ENCODE data around the gene PCDHB6. TPM values are rescaled to one million over a fixed set of nuclear protein-coding genes. Genes with fewer than 3 reads are reported as not detected.
A peak's percentile ranks its signal among the peaks of the same experiment; 100 is the strongest.
"Not testable (repeated sequence)": the region's sequence is repeated elsewhere in the genome, so short reads cannot be mapped to it uniquely, and the experiment has no call there.

The PCDHB6 gene
- total RNA-seq, 2 experiments from 2014 or later, result not detected

DNA sequence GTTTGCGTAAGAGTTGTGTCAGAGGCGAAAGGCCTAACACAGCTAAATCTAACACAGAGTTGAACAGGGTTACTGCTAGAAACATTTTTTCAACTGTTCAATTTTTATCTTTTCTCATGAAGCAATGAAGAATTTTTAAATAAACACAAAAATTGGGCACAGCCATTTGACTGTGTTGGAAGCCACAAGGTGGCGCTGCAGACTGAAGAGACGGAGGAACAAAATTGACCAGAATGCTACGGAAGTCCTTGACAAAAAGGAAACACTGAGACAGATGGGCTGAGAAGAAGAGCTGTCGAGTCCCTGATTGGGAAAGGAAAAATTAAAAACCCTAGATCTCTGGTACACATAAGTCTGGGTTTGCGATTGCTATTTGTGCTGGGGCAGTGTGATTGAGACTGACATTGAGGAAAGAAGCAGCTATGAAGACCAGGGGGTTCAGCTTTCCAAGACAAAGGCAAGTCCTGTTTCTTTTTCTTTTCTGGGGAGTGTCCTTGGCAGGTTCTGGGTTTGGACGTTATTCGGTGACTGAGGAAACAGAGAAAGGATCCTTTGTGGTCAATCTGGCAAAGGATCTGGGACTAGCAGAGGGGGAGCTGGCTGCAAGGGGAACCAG is 37.1 kb downstream of the PCDHB6 start, which contains the start of gene PCDHB9:
PCDHB9 (plus strand) TSS at position 265 of the 616 bp plus-strand sequence; CDS start at position 423, 158 bp downstream.
- Histone ChIP-seq H3K36me3 (ENCODE audit: insufficient read depth, low read length) (no peaks in the 10 kb centered on the region), H3K9me3 (ENCODE audit: control insufficient read depth in 1 of 2, insufficient read depth in 1 of 2, low read length in 2 of 2) (peaks cover 17 to 25% of the 10 kb centered on the region in 2 experiments), H3K4me1 (ENCODE audit: insufficient read depth, low read length) (peaks cover 4% of the 10 kb centered on the region), H3K27me3 (ENCODE audit: control insufficient read depth in 1 of 2, insufficient read depth in 2 of 2, low read length in 2 of 2) (peaks cover 11 to 28% of the 10 kb centered on the region in 2 experiments), H3K27ac (ENCODE audit: low read depth in 1 of 2, low read length in 2 of 2) (no peak within 1 kb of the TSS), H3K4me3 (ENCODE audit: low read length) (no peak within 1 kb of the TSS)
- POLR2A ChIA-PET, result no interaction called here
- no peak within 1 kb of the TSS for H3K27ac Mint-ChIP-seq
- intact Hi-C loops (cut with DNase I, micrococcal nuclease), result no loop called here
- TF ChIP-seq, protein P1, sequence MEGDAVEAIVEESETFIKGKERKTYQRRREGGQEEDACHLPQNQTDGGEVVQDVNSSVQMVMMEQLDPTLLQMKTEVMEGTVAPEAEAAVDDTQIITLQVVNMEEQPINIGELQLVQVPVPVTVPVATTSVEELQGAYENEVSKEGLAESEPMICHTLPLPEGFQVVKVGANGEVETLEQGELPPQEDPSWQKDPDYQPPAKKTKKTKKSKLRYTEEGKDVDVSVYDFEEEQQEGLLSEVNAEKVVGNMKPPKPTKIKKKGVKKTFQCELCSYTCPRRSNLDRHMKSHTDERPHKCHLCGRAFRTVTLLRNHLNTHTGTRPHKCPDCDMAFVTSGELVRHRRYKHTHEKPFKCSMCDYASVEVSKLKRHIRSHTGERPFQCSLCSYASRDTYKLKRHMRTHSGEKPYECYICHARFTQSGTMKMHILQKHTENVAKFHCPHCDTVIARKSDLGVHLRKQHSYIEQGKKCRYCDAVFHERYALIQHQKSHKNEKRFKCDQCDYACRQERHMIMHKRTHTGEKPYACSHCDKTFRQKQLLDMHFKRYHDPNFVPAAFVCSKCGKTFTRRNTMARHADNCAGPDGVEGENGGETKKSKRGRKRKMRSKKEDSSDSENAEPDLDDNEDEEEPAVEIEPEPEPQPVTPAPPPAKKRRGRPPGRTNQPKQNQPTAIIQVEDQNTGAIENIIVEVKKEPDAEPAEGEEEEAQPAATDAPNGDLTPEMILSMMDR (IDR thresholded peaks at IDR 0.05), result peak; percentile 21
- DNase-seq (peak in 5 of 14 experiments; percentile 7 to 53 (median 44)), ATAC-seq (ENCODE audit: poor library complexity) (no peak)
- H3K27me3 Mint-ChIP-seq, result peaks cover 83% of the 10 kb centered on the region
- CTCF ChIA-PET, result interaction anchor here (1.6 kb wide), 1 partner anchor 10 kb away, joined by 3 read pairs; no protein-coding TSS in a partner anchor
- peaks cover 18% of the 10 kb centered on the region for H3K36me3 Mint-ChIP-seq (ENCODE audit: low read depth)
- H3K4me3 Mint-ChIP-seq, result peak within 1 kb of the TSS; percentile 59
- H3K4me1 Mint-ChIP-seq (ENCODE audit: low read depth), result peaks cover 6% of the 10 kb centered on the region
- H3K9me3 Mint-ChIP-seq, result peaks cover 13% of the 10 kb centered on the region

DNA sequence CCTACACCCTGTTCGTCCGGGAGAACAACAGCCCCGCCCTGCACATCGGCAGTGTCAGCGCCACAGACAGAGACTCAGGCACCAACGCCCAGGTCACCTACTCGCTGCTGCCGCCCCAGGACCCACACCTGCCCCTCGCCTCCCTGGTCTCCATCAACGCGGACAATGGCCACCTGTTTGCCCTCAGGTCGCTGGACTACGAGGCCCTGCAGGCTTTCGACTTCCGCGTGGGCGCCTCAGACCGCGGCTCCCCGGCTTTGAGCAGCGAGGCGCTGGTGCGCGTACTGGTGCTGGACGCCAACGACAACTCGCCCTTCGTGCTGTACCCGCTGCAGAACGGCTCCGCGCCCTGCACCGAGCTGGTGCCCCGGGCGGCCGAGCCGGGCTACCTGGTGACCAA is 38.8 kb downstream of the PCDHB6 start:
- H3K27ac Mint-ChIP-seq; H3K36me3 ChIP-seq (ENCODE audit: insufficient read depth, low read length); intact Hi-C loops (cut with DNase I, micrococcal nuclease); H3K4me3 ChIP-seq (ENCODE audit: low read length); H3K4me1 Mint-ChIP-seq (ENCODE audit: low read depth); ATAC-seq (ENCODE audit: poor library complexity); H3K27ac ChIP-seq (ENCODE audit: low read depth in 1 of 2, low read length in 2 of 2); CTCF ChIA-PET; POLR2A ChIA-PET; H3K4me3 Mint-ChIP-seq; H3K4me1 ChIP-seq (ENCODE audit: insufficient read depth, low read length); H3K9me3 Mint-ChIP-seq; DNase-seq: not testable (repeated sequence)
- Mint-ChIP-seq H3K27me3 (peaks cover 83% of the 10 kb centered on the region), H3K36me3 (ENCODE audit: low read depth) (peaks cover 22% of the 10 kb centered on the region)
- Histone ChIP-seq H3K27me3 (ENCODE audit: control insufficient read depth in 1 of 2, insufficient read depth in 2 of 2, low read length in 2 of 2) (peaks cover 10 to 13% of the 10 kb centered on the region in 2 experiments), H3K9me3 (ENCODE audit: control insufficient read depth in 1 of 2, insufficient read depth in 1 of 2, low read length in 2 of 2) (peaks cover 4 to 24% of the 10 kb centered on the region in 2 experiments)

DNA sequence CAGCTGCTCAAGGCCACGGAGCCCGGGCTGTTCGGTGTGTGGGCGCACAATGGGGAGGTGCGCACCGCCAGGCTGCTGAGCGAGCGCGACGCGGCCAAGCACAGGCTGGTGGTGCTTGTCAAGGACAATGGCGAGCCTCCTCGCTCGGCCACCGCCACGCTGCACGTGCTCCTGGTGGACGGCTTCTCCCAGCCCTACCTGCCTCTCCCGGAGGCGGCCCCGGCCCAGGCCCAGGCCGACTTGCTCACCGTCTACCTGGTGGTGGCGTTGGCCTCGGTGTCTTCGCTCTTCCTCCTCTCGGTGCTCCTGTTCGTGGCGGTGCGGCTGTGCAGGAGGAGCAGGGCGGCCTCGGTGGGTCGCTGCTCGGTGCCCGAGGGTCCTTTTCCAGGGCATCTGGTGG is 39.3 kb downstream of the PCDHB6 start:
- POLR2A ChIA-PET; H3K4me3 Mint-ChIP-seq; H3K27ac ChIP-seq (ENCODE audit: low read depth in 1 of 2, low read length in 2 of 2); H3K4me1 Mint-ChIP-seq (ENCODE audit: low read depth); H3K36me3 ChIP-seq (ENCODE audit: insufficient read depth, low read length); H3K9me3 Mint-ChIP-seq; H3K4me3 ChIP-seq (ENCODE audit: low read length); CTCF ChIA-PET; H3K4me1 ChIP-seq (ENCODE audit: insufficient read depth, low read length); ATAC-seq (ENCODE audit: poor library complexity); H3K27ac Mint-ChIP-seq; DNase-seq; intact Hi-C loops (cut with DNase I, micrococcal nuclease): not testable (repeated sequence)
- Histone ChIP-seq H3K27me3 (ENCODE audit: control insufficient read depth in 1 of 2, insufficient read depth in 2 of 2, low read length in 2 of 2) (peaks cover 10 to 13% of the 10 kb centered on the region in 2 experiments), H3K9me3 (ENCODE audit: control insufficient read depth in 1 of 2, insufficient read depth in 1 of 2, low read length in 2 of 2) (peaks cover 4 to 22% of the 10 kb centered on the region in 2 experiments)
- H3K27me3 Mint-ChIP-seq, result peaks cover 82% of the 10 kb centered on the region
- H3K36me3 Mint-ChIP-seq (ENCODE audit: low read depth), result peaks cover 22% of the 10 kb centered on the region

DNA sequence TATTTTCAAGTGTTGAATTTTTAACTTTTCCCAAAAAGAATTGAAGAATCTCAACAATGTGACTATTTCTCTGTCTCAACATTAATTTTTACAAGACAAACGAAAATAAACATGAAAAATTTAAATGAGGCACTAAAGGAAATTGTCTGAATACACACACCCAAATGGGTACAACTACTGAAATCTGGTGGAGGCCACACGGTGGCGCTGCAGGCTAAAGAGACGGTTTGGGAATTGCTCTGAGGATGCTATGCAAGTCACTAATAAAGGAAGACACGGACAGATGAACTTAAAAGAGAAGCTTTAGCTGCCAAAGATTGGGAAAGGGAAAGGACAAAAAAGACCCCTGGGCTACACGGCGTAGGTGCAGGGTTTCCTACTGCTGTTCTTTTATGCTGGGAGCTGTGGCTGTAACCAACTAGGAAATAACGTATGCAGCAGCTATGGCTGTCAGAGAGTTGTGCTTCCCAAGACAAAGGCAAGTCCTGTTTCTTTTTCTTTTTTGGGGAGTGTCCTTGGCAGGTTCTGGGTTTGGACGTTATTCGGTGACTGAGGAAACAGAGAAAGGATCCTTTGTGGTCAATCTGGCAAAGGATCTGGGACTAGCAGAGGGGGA is 42.4 kb downstream of the PCDHB6 start, which contains the start of gene PCDHB10:
PCDHB10 (plus strand) TSS at position 244 of the 616 bp plus-strand sequence; CDS start at position 444, 200 bp downstream.
- POLR2A ChIA-PET, result no interaction called here
- Histone ChIP-seq H3K9me3 (ENCODE audit: control insufficient read depth in 1 of 2, insufficient read depth in 1 of 2, low read length in 2 of 2) (peaks cover 20 to 22% of the 10 kb centered on the region in 2 experiments), H3K4me1 (ENCODE audit: insufficient read depth, low read length) (no peaks in the 10 kb centered on the region), H3K4me3 (ENCODE audit: low read length) (no peak within 1 kb of the TSS), H3K27ac (ENCODE audit: low read depth in 1 of 2, low read length in 2 of 2) (no peak within 1 kb of the TSS), H3K27me3 (ENCODE audit: control insufficient read depth in 1 of 2, insufficient read depth in 2 of 2, low read length in 2 of 2) (peaks cover 13 to 14% of the 10 kb centered on the region in 2 experiments), H3K36me3 (ENCODE audit: insufficient read depth, low read length) (no peaks in the 10 kb centered on the region)
- peak in 3 of 14 experiments; percentile 19 to 25 (median 25) for DNase-seq
- TF ChIP-seq, protein P1 (IDR thresholded peaks at IDR 0.05), result peak; percentile 23
- CTCF ChIA-PET, result no interaction called here
- H3K9me3 Mint-ChIP-seq, result peaks cover 7% of the 10 kb centered on the region
- no peak within 1 kb of the TSS for H3K27ac Mint-ChIP-seq
- peaks cover under 1% of the 10 kb centered on the region for H3K4me1 Mint-ChIP-seq (ENCODE audit: low read depth)
- no peak within 1 kb of the TSS for H3K4me3 Mint-ChIP-seq
- ATAC-seq (ENCODE audit: poor library complexity), result no peak
- H3K36me3 Mint-ChIP-seq (ENCODE audit: low read depth), result peaks cover 11% of the 10 kb centered on the region
- H3K27me3 Mint-ChIP-seq, result peaks cover 74% of the 10 kb centered on the region
- intact Hi-C loops (cut with DNase I, micrococcal nuclease), result loop anchor here in 1 of 2 experiments (10.0 kb wide), 1 partner anchor 363 kb away; no protein-coding TSS in a partner anchor

DNA sequence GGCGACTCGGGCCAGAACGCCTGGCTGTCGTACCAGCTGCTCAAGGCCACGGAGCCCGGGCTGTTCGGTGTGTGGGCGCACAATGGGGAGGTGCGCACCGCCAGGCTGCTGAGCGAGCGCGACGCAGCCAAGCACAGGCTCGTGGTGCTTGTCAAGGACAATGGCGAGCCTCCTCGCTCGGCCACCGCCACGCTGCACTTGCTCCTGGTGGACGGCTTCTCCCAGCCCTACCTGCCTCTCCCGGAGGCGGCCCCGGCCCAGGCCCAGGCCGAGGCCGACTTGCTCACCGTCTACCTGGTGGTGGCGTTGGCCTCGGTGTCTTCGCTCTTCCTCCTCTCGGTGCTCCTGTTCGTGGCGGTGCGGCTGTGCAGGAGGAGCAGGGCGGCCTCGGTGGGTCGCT is 44.5 kb downstream of the PCDHB6 start:
- H3K4me1 ChIP-seq (ENCODE audit: insufficient read depth, low read length); H3K4me3 Mint-ChIP-seq; ATAC-seq (ENCODE audit: poor library complexity); H3K36me3 ChIP-seq (ENCODE audit: insufficient read depth, low read length); CTCF ChIA-PET; H3K4me3 ChIP-seq (ENCODE audit: low read length); H3K4me1 Mint-ChIP-seq (ENCODE audit: low read depth); DNase-seq; POLR2A ChIA-PET; H3K27ac ChIP-seq (ENCODE audit: low read depth in 1 of 2, low read length in 2 of 2); H3K27ac Mint-ChIP-seq: not testable (repeated sequence)
- H3K27me3 Mint-ChIP-seq, result peaks cover 80% of the 10 kb centered on the region
- H3K9me3 Mint-ChIP-seq, result peaks cover 12% of the 10 kb centered on the region
- intact Hi-C loops (cut with DNase I, micrococcal nuclease), result loop anchor here in 1 of 2 experiments (10.0 kb wide), 1 partner anchor 360 kb away; no protein-coding TSS in a partner anchor
- Histone ChIP-seq H3K9me3 (ENCODE audit: control insufficient read depth in 1 of 2, insufficient read depth in 1 of 2, low read length in 2 of 2) (peaks cover 11 to 29% of the 10 kb centered on the region in 2 experiments), H3K27me3 (ENCODE audit: control insufficient read depth in 1 of 2, insufficient read depth in 2 of 2, low read length in 2 of 2) (peaks cover 14 to 21% of the 10 kb centered on the region in 2 experiments)
- H3K36me3 Mint-ChIP-seq (ENCODE audit: low read depth), result peaks cover 11% of the 10 kb centered on the region

Measured in CD4-positive, alpha-beta T cell (primary cell).